Measurements from ENCODE around the gene RHOBTB3. TPM values are rescaled to one million over a fixed set of nuclear protein-coding genes. Genes with fewer than 3 reads are reported as not detected.

RHOBTB3 gene
- total RNA-seq, 1 donor from 2014 or later, result 21.6 TPM

DNA sequence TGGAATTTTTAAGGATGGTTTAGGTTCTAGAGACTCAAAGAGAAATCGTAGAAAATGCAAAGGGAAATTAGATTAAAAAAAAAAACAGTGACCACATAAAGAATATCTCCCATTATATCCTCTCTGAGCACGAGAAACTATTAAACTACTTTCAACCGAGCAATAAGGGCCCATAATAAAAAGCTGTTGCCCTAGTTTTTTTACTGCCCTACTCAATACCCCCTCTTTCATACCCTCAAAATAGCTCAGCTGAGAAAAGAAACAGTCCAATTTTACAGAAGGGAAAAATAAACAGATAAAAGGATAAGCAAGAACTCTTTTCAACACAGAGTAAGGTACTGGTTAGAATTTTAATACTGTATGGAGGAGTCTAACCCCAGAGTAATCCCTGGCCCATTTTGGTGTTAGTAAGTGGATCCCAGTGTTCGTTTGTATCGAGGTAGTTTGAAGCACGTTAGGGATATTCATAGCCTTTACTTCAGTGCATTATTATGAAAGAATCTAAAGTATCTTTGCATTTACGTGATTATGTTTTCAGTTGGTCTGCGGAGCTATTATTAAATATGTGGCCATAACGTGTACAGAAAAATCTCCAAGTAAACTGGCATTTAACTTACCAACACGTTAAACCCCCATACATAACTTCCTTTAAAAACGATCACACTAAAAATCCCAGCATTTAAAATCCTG lies 980 bp upstream of the RHOBTB3 start:
- Histone ChIP-seq H3K27me3 (ENCODE audit: control insufficient read depth, insufficient read depth, low read length) (no peaks in the 10 kb centered on the region), H3K4me3 (ENCODE audit: low read depth, low read length) (peak overlapping the region; percentile 92), H3K36me3 (ENCODE audit: control insufficient read depth, insufficient read depth, low read length) (no peaks in the 10 kb centered on the region)
- DNase-seq (ENCODE audit: low read depth) (no peak), FAIRE-seq (no peak)
- no peak for TF ChIP-seq CTCF (IDR thresholded peaks at IDR 0.05; ENCODE audit: insufficient read depth, low read length, severe bottlenecking)

DNA sequence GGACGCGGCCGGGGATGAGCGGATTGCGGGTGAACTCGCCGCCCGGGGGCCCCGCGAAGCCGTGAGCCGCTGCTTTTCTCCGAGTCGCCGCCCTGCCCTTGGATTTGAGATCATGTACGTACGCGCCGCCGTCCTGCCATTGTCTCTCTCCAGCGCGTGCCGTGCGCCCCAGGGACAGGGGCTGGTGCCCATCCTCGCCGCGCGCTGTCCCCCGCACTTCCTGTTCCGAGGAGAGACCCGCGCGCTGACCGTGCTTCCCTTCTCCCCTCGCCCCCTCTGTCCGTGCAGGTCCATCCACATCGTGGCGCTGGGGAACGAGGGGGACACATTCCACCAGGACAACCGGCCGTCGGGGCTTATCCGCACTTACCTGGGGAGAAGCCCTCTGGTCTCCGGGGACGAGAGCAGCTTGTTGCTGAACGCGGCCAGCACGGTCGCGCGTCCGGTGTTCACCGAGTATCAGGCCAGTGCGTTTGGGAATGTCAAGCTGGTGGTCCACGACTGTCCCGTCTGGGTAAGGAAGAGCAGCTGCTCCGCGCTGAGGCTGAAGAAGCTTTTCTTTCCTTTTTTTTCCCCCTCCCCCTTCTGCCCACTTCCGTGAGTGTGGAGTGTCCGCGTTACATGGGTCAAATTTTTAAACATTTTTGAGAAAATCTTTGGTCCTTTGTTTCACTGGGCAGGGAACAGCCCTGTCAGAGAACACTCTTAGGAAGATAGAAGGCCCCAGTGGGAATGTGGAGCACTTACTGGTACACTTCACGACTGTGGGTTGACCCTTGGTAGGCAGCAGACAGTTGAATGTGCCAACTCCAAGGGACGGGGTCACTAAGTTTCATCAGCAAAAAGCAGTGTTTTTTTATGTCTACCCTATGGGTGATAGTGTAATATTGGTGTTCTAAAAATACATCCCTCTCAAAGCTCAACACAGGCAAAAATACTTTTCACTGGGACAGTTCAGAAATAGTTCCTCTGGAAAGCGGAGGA lies 727 bp downstream of the RHOBTB3 start:
- Histone ChIP-seq H3K4me3 (ENCODE audit: low read depth, low read length) (peak overlapping the region; percentile 92), H3K36me3 (ENCODE audit: control insufficient read depth, insufficient read depth, low read length) (no peaks in the 10 kb centered on the region), H3K27me3 (ENCODE audit: control insufficient read depth, insufficient read depth, low read length) (no peaks in the 10 kb centered on the region)
- TF ChIP-seq CTCF (IDR thresholded peaks at IDR 0.05; ENCODE audit: insufficient read depth, low read length, severe bottlenecking), result no peak
- no peak for FAIRE-seq
- peak; percentile 18 for DNase-seq (ENCODE audit: low read depth)

GRCh38 chr5:95733107-95733665 lies 2.0 kb downstream of the RHOBTB3 start:
- Histone ChIP-seq H3K27me3 (ENCODE audit: control insufficient read depth, insufficient read depth, low read length) (no peaks in the 10 kb centered on the region), H3K4me3 (ENCODE audit: low read depth, low read length) (no peak overlapping the region), H3K36me3 (ENCODE audit: control insufficient read depth, insufficient read depth, low read length) (no peaks in the 10 kb centered on the region)
- TF ChIP-seq CTCF (IDR thresholded peaks at IDR 0.05; ENCODE audit: insufficient read depth, low read length, severe bottlenecking), result no peak
- no peak for FAIRE-seq
- no peak for DNase-seq (ENCODE audit: low read depth)

- DNase-seq (ENCODE audit: low read depth), result no peak
- no peaks in the 10 kb centered on the region for H3K36me3 ChIP-seq (ENCODE audit: control insufficient read depth, insufficient read depth, low read length)
- no peak for FAIRE-seq
- H3K4me3 ChIP-seq (ENCODE audit: low read depth, low read length), result no peak overlapping the region
- TF ChIP-seq CTCF (IDR thresholded peaks at IDR 0.05; ENCODE audit: insufficient read depth, low read length, severe bottlenecking), result no peak
- no peaks in the 10 kb centered on the region for H3K27me3 ChIP-seq (ENCODE audit: control insufficient read depth, insufficient read depth, low read length)
These were observed 3.1 kb downstream of the RHOBTB3 start for GRCh38 chr5:95734187-95734586.

GRCh38 chr5:95734906-95735305 lies 3.8 kb downstream of the RHOBTB3 start:
- Histone ChIP-seq H3K4me3 (ENCODE audit: low read depth, low read length) (no peak overlapping the region), H3K36me3 (ENCODE audit: control insufficient read depth, insufficient read depth, low read length) (no peaks in the 10 kb centered on the region), H3K27me3 (ENCODE audit: control insufficient read depth, insufficient read depth, low read length) (no peaks in the 10 kb centered on the region)
- FAIRE-seq, result no peak
- no peak for TF ChIP-seq CTCF (IDR thresholded peaks at IDR 0.05; ENCODE audit: insufficient read depth, low read length, severe bottlenecking)
- no peak for DNase-seq (ENCODE audit: low read depth)
